Ovary (tissue), 3 donors: Measurements from ENCODE around the gene DCN.

Experiments
- CTCF ChIP-seq, 3 donors: fragments of 450-650 bp in 2 of 3; fragments of 200-600 bp in 1 of 3; IDR thresholded peaks; one replicate each; pipeline versions ENCODE4 v1.5.1 to v1.8.0; 2016 to 2022; ENCODE audit warnings: antibody characterized with exemption in 3 of 3, mild to moderate bottlenecking in 1 of 3
- EP300 ChIP-seq: sonication (generic); formaldehyde crosslinking; IDR thresholded peaks from one replicate; pipeline ENCODE4 v1.6.1; 2017; ENCODE audit warnings: antibody characterized with exemption
- POLR2A ChIP-seq: fragments of 450-650 bp; IDR thresholded peaks from one replicate; pipeline ENCODE4 v1.6.1; 2017; ENCODE audit warnings: antibody characterized with exemption, mild to moderate bottlenecking, moderate library complexity
- donor health status: DM: no; HTN: no; CAD: no.

GRCh38 chr12:91161009-91161408 is 21.6 kb downstream of the DCN start:
- TF ChIP-seq POLR2A = no peak
- no peak for TF ChIP-seq CTCF (IDR thresholded peaks at IDR 0.05)
- no peak for TF ChIP-seq EP300
